Psoas muscle (tissue), 8 donors: ENCODE data around the gene B4GALNT4. TPM values are rescaled to one million over a fixed set of nuclear protein-coding genes. Genes with fewer than 3 reads are reported as not detected.

ENCODE experiments used
- ATAC-seq, 4 donors: fragments of 200-7000 bp; cut with Tn5 transposase; one replicate each; pipeline ENCODE4 v1.9.1; 2020; ENCODE audit warnings: moderate library complexity in 3 of 4, mild to moderate bottlenecking in 2 of 4
- DNase-seq, 2 donors: peaks; one replicate each; pipeline ENCODE4 v3.0.0-alpha.2; 2020
- H3K27ac ChIP-seq: fragments of 200-600 bp; one replicate; pipeline ENCODE4 v1.8.0; 2022
- H3K27me3 ChIP-seq, 3 donors: fragments of 200-600 bp in 1 of 3; one replicate each; pipeline versions ENCODE4 v1.6.1 to v1.8.0; 2013 to 2022; ENCODE audit warnings: low read length in 2 of 3, mild to moderate bottlenecking in 2 of 3, moderate library complexity in 1 of 3; ENCODE audit not compliant: insufficient read depth in 3 of 3
- H3K36me3 ChIP-seq, 2 donors: fragments of 200-600 bp in 1 of 2; one replicate each; pipeline versions ENCODE4 v1.6.1 to v1.8.0; 2013 to 2022; ENCODE audit warnings: low read depth in 1 of 2, mild to moderate bottlenecking in 1 of 2, moderate library complexity in 1 of 2; ENCODE audit not compliant: insufficient read depth in 1 of 2
- H3K4me1 ChIP-seq: fragments of 200-600 bp; one replicate; pipeline ENCODE4 v1.8.0; 2022
- H3K4me3 ChIP-seq: fragments of 200-600 bp; one replicate; pipeline ENCODE4 v1.8.0; 2022; ENCODE audit warnings: mild to moderate bottlenecking
- H3K9me3 ChIP-seq: fragments of 200-600 bp; one replicate; pipeline ENCODE4 v1.8.0; 2022
- WGBS, 3 donors: extraction: QIAGEN DNeasy Blood & Tissue Kit; methylation state at CpG; one replicate each; pipeline versions ENCODE4 v1.1.6 to v1.1.7; 2013; 5-methylcytosine and 5-hydroxymethylcytosine counted together
- intact Hi-C, 2 donors: fragments of 100-400 bp; cut with DNase I; formaldehyde crosslinking; loops; one replicate each; pipeline versions ENCODE4 v1.11.0 to v1.14.2; 2022
- polyA plus RNA-seq, 3 donors: library from polyadenylated mRNA; stranded (reverse); fragments of 200-250 nt; gene quantifications; one replicate each; pipeline ENCODE4 v1.2.3, GENCODE V29; 2013
- total RNA-seq, 4 donors: library from RNA; stranded (reverse); fragmentation: NEBNext Ultra II Directional in 2 of 4; extraction: Animal tissue kit (Norgen Biotek cat#: 25700) in 2 of 4; gene quantifications; one replicate each; pipeline versions ENCODE4 v1.2.1 to v1.2.4, GENCODE V29; 2021 to 2023
- TF ChIP-seq, protein P1 (sequence below): fragments of 200-600 bp; IDR thresholded peaks from one replicate; pipeline ENCODE4 v1.8.0; 2022; ENCODE audit warnings: antibody characterized with exemption
- donor health status: healthy with polysubstance abuse.
- donor health status: DM: no; HTN: no; CAD: no; lungs with moderate emphysema.
- donor health status: Bipolar disorder and iron deficiency.
- donor health status: healthy.
- donor health status: DM: yes; HTN: yes; CAD: no.
- donor health status: DM: no; HTN: no; CAD: no.
- donor health status: DM: no; HTN: no; CAD: no.
- donor health status: DM: yes; HTN: yes; CAD: no.

The B4GALNT4 gene
- total and polyA plus RNA-seq, 7 donors, result 0.04 to 0.27 (median 0.06) TPM; not detected in 1

DNA sequence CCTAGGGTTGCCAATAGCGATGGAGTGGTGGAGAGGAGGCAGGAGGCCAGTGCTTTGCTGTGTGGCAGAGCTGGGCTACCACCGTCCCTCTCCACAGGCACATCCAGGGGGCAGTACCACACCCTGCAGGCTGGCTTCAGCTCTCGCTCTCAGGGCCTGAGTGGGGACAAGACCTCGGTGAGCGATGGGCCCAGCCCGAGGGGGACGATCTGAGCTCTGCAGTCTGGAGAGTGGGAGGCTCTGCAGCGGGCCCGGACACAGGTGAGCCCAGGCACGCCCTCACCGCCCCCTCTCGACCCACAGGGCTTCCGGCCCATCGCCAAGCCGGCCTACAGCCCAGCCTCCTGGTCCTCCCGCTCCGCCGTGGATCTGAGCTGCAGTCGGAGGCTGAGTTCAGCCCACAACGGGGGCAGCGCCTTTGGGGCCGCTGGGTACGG is 27.2 kb downstream of the B4GALNT4 start:
- H3K27ac ChIP-seq, result no peak overlapping the region
- H3K36me3 ChIP-seq, result no peaks in the 10 kb centered on the region
- H3K4me3 ChIP-seq, result peak overlapping the region; percentile 60
- intact Hi-C loops, result no loop called here
- H3K9me3 ChIP-seq, result no peaks in the 10 kb centered on the region
- no peaks in the 10 kb centered on the region for H3K4me1 ChIP-seq
- peaks cover 0 to 48% (median 0%) of the 10 kb centered on the region in 3 donors for H3K27me3 ChIP-seq
- no peak for DNase-seq
- peak; percentile 17 to 40 (median 28) for ATAC-seq
- TF ChIP-seq, protein P1, sequence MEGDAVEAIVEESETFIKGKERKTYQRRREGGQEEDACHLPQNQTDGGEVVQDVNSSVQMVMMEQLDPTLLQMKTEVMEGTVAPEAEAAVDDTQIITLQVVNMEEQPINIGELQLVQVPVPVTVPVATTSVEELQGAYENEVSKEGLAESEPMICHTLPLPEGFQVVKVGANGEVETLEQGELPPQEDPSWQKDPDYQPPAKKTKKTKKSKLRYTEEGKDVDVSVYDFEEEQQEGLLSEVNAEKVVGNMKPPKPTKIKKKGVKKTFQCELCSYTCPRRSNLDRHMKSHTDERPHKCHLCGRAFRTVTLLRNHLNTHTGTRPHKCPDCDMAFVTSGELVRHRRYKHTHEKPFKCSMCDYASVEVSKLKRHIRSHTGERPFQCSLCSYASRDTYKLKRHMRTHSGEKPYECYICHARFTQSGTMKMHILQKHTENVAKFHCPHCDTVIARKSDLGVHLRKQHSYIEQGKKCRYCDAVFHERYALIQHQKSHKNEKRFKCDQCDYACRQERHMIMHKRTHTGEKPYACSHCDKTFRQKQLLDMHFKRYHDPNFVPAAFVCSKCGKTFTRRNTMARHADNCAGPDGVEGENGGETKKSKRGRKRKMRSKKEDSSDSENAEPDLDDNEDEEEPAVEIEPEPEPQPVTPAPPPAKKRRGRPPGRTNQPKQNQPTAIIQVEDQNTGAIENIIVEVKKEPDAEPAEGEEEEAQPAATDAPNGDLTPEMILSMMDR, result peak; percentile 4
- WGBS, 3 donors, result 27 to 42% (median 31%) methylated on average over 10 to 23 of the region's 23 CpGs

DNA sequence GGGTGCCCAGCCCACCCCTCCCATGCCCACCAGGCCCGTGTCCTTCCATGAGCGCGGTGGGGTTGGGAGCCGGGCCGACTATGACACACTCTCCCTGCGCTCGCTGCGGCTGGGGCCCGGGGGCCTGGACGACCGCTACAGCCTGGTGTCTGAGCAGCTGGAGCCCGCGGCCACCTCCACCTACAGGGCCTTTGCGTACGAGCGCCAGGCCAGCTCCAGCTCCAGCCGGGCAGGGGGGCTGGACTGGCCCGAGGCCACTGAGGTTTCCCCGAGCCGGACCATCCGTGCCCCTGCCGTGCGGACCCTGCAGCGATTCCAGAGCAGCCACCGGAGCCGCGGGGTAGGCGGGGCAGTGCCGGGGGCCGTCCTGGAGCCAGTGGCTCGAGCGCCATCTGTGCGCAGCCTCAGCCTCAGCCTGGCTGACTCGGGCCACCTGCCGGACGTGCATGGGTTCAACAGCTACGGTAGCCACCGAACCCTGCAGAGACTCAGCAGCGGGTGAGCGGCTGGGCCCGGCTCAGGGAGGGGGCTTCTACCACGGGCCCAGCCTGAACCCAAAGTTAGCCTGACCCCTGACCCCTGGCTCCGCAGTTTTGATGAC is 27.7 kb downstream of the B4GALNT4 start:
- Histone ChIP-seq H3K4me3 (peak overlapping the region; percentile 60), H3K36me3 (no peaks in the 10 kb centered on the region), H3K27ac (no peak overlapping the region), H3K4me1 (no peaks in the 10 kb centered on the region), H3K9me3 (no peaks in the 10 kb centered on the region), H3K27me3 (peaks cover 0 to 43% (median 0%) of the 10 kb centered on the region in 3 donors)
- 11 to 41% (median 31%) methylated on average over 39 to 43 of the region's 43 CpGs for WGBS, 3 donors
- TF ChIP-seq, protein P1, result peak; percentile 45
- peak; percentile 53 to 74 for DNase-seq
- ATAC-seq, result peak; percentile 57 to 86 (median 79)
- intact Hi-C loops, result no loop called here

DNA sequence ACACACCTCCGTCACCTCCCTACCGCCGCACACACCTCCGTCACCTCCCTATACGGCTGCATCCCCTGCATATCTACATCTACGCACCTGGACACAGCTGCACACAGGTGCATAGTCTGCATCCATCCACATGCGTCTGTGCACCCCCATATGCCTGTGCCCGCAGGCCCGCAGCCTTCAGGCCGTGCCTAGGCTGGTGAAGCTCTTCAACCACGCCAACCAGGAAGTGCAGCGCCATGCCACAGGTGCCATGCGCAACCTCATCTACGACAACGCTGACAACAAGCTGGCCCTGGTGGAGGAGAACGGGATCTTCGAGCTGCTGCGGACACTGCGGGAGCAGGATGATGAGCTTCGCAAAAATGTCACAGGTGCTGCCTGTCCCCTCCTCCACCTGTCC is 29.5 kb downstream of the B4GALNT4 start:
- Histone ChIP-seq H3K27me3 (peaks cover 0 to 38% (median 0%) of the 10 kb centered on the region in 3 donors), H3K4me3 (no peak overlapping the region), H3K27ac (no peak overlapping the region), H3K36me3 (no peaks in the 10 kb centered on the region), H3K9me3 (no peaks in the 10 kb centered on the region), H3K4me1 (no peaks in the 10 kb centered on the region)
- DNase-seq (no peak), ATAC-seq (no peak)
- TF ChIP-seq, protein P1, result no peak
- intact Hi-C loops, result no loop called here
- 81 to 93% (median 84%) methylated on average over 20 of the region's 20 CpGs for WGBS, 3 donors

DNA sequence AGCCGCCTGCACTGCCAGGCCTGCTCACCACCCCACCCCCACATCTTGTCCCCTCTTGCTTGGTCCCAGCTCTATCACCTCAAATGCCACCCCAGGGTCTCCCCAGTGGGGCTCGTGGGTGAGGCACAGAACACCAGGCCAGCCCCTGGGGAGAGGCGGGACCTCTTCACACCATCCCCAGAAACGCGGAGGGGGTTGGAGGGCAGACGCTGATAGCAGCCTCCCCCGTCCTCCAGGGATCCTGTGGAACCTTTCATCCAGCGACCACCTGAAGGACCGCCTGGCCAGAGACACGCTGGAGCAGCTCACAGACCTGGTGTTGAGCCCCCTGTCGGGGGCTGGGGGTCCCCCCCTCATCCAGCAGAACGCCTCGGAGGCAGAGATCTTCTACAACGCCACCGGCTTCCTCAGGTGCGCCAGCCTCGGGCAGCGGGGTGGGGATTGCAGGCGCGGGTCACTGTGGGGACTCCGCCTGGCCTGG is 30.5 kb downstream of the B4GALNT4 start:
- Histone ChIP-seq H3K27me3 (peaks cover 0 to 36% (median 0%) of the 10 kb centered on the region in 3 donors), H3K36me3 (no peaks in the 10 kb centered on the region), H3K4me3 (no peak overlapping the region), H3K4me1 (no peaks in the 10 kb centered on the region), H3K9me3 (no peaks in the 10 kb centered on the region), H3K27ac (no peak overlapping the region)
- ATAC-seq (no peak), DNase-seq (no peak)
- WGBS, 3 donors, result 34 to 91% (median 49%) methylated on average over 15 to 21 of the region's 21 CpGs
- intact Hi-C loops, result no loop called here
- TF ChIP-seq, protein P1, result no peak
